MCF 10A (cell line): Measurements from ENCODE around the gene HMCES. TPM values are rescaled to one million over a fixed set of nuclear protein-coding genes. Genes with fewer than 3 reads are reported as not detected.

Source experiments
- BruUV-seq: library from RNA; stranded (reverse); fragments of 400-500 nt; replicated peaks from 2 replicates; lab custom pipeline; 2021; lab: Mats Ljungman, UMichigan
- CTCF ChIA-PET: fragments of 300-600 bp; sonication (Branson Sonifier 250); formaldehyde crosslinking; extraction: SDS; loops from one replicate; lab custom pipeline; 2021; ENCODE audit warnings: antibody characterized with exemption, inconsistent platforms; lab: Yijun Ruan, JAX
- POLR2A ChIA-PET: fragments of 300-600, 350-650 bp; sonication (Branson Sonifier 250); formaldehyde crosslinking; extraction: SDS; loops from one replicate; lab custom pipeline; 2020; ENCODE audit warnings: antibody characterized with exemption, inconsistent platforms; lab: Yijun Ruan, JAX
- DNase-seq: peaks from one replicate; pipeline ENCODE4 v3.0.0-alpha.2; 2018; ENCODE audit not compliant: unreplicated experiment
- H3K27ac Mint-ChIP-seq: one replicate; pipeline ENCODE4 v1.8.0; 2022; ENCODE audit warnings: mild to moderate bottlenecking, low read depth, mixed read lengths; ENCODE audit not compliant: unreplicated experiment
- H3K27me3 Mint-ChIP-seq: one replicate; pipeline ENCODE4 v1.8.0; 2022; ENCODE audit warnings: mixed read lengths; ENCODE audit not compliant: insufficient read depth, unreplicated experiment
- H3K36me3 Mint-ChIP-seq: one replicate; pipeline ENCODE4 v1.8.0; 2022; ENCODE audit warnings: mild to moderate bottlenecking, moderate library complexity, mixed read lengths; ENCODE audit not compliant: insufficient read depth, unreplicated experiment
- H3K4me1 Mint-ChIP-seq: one replicate; pipeline ENCODE4 v1.8.0; 2022; ENCODE audit warnings: mixed read lengths; ENCODE audit not compliant: insufficient read depth, unreplicated experiment
- H3K4me3 Mint-ChIP-seq: one replicate; pipeline ENCODE4 v1.8.0; 2022; ENCODE audit warnings: mild to moderate bottlenecking, moderate library complexity, mixed read lengths; ENCODE audit not compliant: unreplicated experiment
- H3K9me3 Mint-ChIP-seq: one replicate; pipeline ENCODE4 v1.8.0; 2022; ENCODE audit warnings: mixed read lengths; ENCODE audit not compliant: unreplicated experiment
- CTCF ChIP-seq: fragments of 200-600 bp; IDR thresholded peaks from one replicate; pipeline ENCODE4 v1.8.0; 2022; ENCODE audit warnings: antibody characterized with exemption, mild to moderate bottlenecking; ENCODE audit not compliant: unreplicated experiment
- intact Hi-C: fragments of 100-400 bp; cut with micrococcal nuclease; formaldehyde crosslinking; loops from 2 replicates; pipeline ENCODE4 v1.14.1; 2022
- total RNA-seq: library from RNA; stranded (reverse); gene quantifications from 2 replicates; pipeline ENCODE4 v1.2.3, GENCODE V29; 2022

The HMCES gene
- total RNA-seq, 1 experiment from 2014 or later = 42.8 TPM

DNA sequence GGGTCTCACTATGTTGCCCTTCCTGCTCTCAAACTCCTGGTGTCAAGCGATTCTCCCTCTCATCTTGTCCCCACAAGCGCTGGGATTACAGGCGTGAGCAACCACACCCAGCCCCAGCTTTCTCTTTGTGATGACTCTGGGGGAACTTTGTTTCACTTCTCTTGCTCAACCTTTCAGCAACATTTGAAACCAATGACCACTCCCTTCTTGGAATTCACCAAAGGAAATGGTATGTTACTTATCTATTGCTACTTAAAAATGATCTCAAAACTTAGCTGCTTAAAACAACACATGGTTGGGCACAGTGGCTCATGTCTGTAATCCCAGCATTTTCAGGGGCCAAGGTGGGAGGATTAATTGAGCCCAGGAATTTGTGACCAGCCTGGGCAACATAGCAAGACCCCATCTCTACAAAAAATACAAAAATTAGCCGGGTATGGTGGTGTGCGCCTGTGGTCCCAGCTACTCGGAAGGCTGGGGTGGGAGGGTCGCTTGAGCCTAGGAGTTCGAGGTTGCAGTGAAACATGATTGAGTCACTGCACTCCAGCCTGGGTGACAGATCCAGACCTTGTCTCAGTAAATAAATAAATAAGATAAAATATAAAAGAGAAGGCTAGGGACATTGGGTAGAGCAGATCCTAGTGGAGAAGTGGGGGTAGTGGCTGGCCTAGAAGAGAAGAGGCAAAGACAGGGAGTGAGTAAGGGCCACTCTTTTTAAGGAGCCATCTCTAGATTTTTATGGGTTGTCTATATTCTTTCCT, 39.5 kb upstream of the HMCES start:
- Mint-ChIP-seq H3K4me3 (peak overlapping the region; percentile 54), H3K27ac (peak overlapping the region; percentile 96), H3K27me3 (no peaks in the 10 kb centered on the region), H3K4me1 (peaks cover 19% of the 10 kb centered on the region), H3K9me3 (no peaks in the 10 kb centered on the region), H3K36me3 (no peaks in the 10 kb centered on the region)
- ChIA-PET CTCF (interaction anchor here (0.6 to 3.0 kb wide), 8 partner anchors 13 to 219 kb away, joined by 3 to 9 read pairs (median 4); no protein-coding TSS in a partner anchor), POLR2A (interaction anchor here (0.6 to 4.0 kb wide), 16 partner anchors 8 to 95 kb away, joined by 3 to 86 read pairs (median 8); partner anchors contain the start of genes CNBP and COPG1)
- peak; percentile 77 for DNase-seq
- BruUV-seq = no TSS peak
- intact Hi-C loops = no loop called here
- TF ChIP-seq CTCF = no peak

DNA sequence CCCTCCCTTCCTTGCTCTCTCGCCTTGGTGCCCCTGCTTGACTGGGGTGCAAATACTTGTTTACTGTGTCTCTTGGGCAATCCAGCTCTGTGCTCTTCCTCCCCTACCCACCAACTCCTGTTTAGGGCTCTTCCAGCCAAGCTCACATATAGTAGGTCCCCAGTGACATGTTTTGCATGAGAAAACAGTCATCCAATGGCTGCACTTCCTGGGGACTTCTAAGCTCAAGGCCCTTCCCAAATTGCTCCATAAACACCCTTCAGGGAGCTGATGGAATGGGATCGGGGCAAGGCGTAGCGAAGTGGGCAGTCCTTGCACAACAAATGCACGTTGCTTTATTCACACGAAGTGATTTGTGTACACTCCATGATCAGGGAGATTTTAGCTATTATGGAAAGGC, 38.7 kb upstream of the HMCES start:
- Mint-ChIP-seq H3K27ac (peak overlapping the region; percentile 21), H3K4me3 (no peak overlapping the region), H3K36me3 (no peaks in the 10 kb centered on the region), H3K27me3 (no peaks in the 10 kb centered on the region), H3K9me3 (no peaks in the 10 kb centered on the region), H3K4me1 (peaks cover 19% of the 10 kb centered on the region)
- TF ChIP-seq CTCF = no peak
- intact Hi-C loops = loop anchor here (10.0 kb wide), 1 partner anchor 215 kb away; no protein-coding TSS in a partner anchor
- ChIA-PET CTCF (interaction anchor here (0.5 to 3.0 kb wide), 11 partner anchors 13 to 269 kb away, joined by 3 to 9 read pairs (median 3); no protein-coding TSS in a partner anchor), POLR2A (interaction anchor here (1.1 to 4.0 kb wide), 7 partner anchors 9 to 77 kb away, joined by 5 to 86 read pairs (median 25); partner anchors contain the start of genes CNBP and COPG1)
- BruUV-seq = no TSS peak
- no peak for DNase-seq

- no TSS peak for BruUV-seq
- no peaks in the 10 kb centered on the region for H3K9me3 Mint-ChIP-seq
- H3K27ac Mint-ChIP-seq = peak overlapping the region; percentile 21
- CTCF ChIA-PET = interaction anchor here (0.5 to 3.0 kb wide), 9 partner anchors 14 to 270 kb away, joined by 3 to 9 read pairs (median 3); no protein-coding TSS in a partner anchor
- intact Hi-C loops = loop anchor here (10.0 kb wide), 1 partner anchor 216 kb away; no protein-coding TSS in a partner anchor
- no peak for TF ChIP-seq CTCF
- no peaks in the 10 kb centered on the region for H3K27me3 Mint-ChIP-seq
- peaks cover 23% of the 10 kb centered on the region for H3K4me1 Mint-ChIP-seq
- POLR2A ChIA-PET = interaction anchor here (1.1 to 4.0 kb wide), 7 partner anchors 8 to 78 kb away, joined by 5 to 86 read pairs (median 25); partner anchors contain the start of genes CNBP and COPG1
- H3K36me3 Mint-ChIP-seq = no peaks in the 10 kb centered on the region
- H3K4me3 Mint-ChIP-seq = no peak overlapping the region
- DNase-seq = no peak
Observed at GRCh38 chr3:129240436-129240835, 38.2 kb upstream of the HMCES start.

- intact Hi-C loops = loop anchor here (1.0 to 10.0 kb wide), 7 partner anchors 33 to 274 kb away; partner anchors contain the start of genes ISY1 and RAB43
- peaks cover 25% of the 10 kb centered on the region for H3K4me1 Mint-ChIP-seq
- DNase-seq = peak; percentile 41
- no TSS peak for BruUV-seq
- peak overlapping the region; percentile 21 for H3K4me3 Mint-ChIP-seq
- TF ChIP-seq CTCF = no peak
- ChIA-PET CTCF (interaction anchor here (0.6 to 5.5 kb wide), 39 partner anchors 8 to 355 kb away, joined by 3 to 78 read pairs (median 6); partner anchors contain the start of gene CNBP), POLR2A (interaction anchor here (0.7 to 8.9 kb wide), 15 partner anchors 12 to 275 kb away, joined by 3 to 217 read pairs (median 14); partner anchors contain the start of genes CNBP and RAB43)
- no peaks in the 10 kb centered on the region for H3K27me3 Mint-ChIP-seq
- H3K36me3 Mint-ChIP-seq = peaks cover 8% of the 10 kb centered on the region
- peak overlapping the region; percentile 57 for H3K27ac Mint-ChIP-seq
- H3K9me3 Mint-ChIP-seq = no peaks in the 10 kb centered on the region
Observed at GRCh38 chr3:129245141-129245540, 33.5 kb upstream of the HMCES start.
